Measurements from ENCODE around the gene ENAM. TPM values are rescaled to one million over a fixed set of nuclear protein-coding genes. Genes with fewer than 3 reads are reported as not detected.

The ENAM gene, protein sequence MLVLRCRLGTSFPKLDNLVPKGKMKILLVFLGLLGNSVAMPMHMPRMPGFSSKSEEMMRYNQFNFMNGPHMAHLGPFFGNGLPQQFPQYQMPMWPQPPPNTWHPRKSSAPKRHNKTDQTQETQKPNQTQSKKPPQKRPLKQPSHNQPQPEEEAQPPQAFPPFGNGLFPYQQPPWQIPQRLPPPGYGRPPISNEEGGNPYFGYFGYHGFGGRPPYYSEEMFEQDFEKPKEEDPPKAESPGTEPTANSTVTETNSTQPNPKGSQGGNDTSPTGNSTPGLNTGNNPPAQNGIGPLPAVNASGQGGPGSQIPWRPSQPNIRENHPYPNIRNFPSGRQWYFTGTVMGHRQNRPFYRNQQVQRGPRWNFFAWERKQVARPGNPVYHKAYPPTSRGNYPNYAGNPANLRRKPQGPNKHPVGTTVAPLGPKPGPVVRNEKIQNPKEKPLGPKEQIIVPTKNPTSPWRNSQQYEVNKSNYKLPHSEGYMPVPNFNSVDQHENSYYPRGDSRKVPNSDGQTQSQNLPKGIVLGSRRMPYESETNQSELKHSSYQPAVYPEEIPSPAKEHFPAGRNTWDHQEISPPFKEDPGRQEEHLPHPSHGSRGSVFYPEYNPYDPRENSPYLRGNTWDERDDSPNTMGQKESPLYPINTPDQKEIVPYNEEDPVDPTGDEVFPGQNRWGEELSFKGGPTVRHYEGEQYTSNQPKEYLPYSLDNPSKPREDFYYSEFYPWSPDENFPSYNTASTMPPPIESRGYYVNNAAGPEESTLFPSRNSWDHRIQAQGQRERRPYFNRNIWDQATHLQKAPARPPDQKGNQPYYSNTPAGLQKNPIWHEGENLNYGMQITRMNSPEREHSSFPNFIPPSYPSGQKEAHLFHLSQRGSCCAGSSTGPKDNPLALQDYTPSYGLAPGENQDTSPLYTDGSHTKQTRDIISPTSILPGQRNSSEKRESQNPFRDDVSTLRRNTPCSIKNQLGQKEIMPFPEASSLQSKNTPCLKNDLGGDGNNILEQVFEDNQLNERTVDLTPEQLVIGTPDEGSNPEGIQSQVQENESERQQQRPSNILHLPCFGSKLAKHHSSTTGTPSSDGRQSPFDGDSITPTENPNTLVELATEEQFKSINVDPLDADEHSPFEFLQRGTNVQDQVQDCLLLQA
- total RNA-seq (2022) (not detected in 2 replicates), Bru-seq, nascent RNA (not detected), BruChase-seq, experiment 1, labeled RNA remaining after a 6-hour chase (not detected), BruChase-seq, experiment 2, labeled RNA remaining after a 2-hour chase (not detected)
- long read RNA-seq: 0 reads

- H3K4me1 Mint-ChIP-seq (ENCODE audit: insufficient read depth, unreplicated experiment): no peaks in the 10 kb centered on the region
- ChIA-PET POLR2A (no interaction called here), CTCF (interaction anchor here (0.6 to 1.8 kb wide), 2 partner anchors 23 to 108 kb away, joined by 3 to 7 read pairs; no protein-coding TSS in a partner anchor)
- no peaks in the 10 kb centered on the region for H3K36me3 Mint-ChIP-seq (ENCODE audit: insufficient read depth, unreplicated experiment)
- no TSS peak for BruUV-seq (replicated peaks)
- H3K4me3 Mint-ChIP-seq (ENCODE audit: unreplicated experiment): no peak within 1 kb of the TSS
- intact Hi-C loops (cut with micrococcal nuclease): no loop called here
- TF ChIP-seq, protein P1, sequence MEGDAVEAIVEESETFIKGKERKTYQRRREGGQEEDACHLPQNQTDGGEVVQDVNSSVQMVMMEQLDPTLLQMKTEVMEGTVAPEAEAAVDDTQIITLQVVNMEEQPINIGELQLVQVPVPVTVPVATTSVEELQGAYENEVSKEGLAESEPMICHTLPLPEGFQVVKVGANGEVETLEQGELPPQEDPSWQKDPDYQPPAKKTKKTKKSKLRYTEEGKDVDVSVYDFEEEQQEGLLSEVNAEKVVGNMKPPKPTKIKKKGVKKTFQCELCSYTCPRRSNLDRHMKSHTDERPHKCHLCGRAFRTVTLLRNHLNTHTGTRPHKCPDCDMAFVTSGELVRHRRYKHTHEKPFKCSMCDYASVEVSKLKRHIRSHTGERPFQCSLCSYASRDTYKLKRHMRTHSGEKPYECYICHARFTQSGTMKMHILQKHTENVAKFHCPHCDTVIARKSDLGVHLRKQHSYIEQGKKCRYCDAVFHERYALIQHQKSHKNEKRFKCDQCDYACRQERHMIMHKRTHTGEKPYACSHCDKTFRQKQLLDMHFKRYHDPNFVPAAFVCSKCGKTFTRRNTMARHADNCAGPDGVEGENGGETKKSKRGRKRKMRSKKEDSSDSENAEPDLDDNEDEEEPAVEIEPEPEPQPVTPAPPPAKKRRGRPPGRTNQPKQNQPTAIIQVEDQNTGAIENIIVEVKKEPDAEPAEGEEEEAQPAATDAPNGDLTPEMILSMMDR (IDR thresholded peaks at IDR 0.05; ENCODE audit: unreplicated experiment): no peak
- no peaks in the 10 kb centered on the region for H3K27me3 Mint-ChIP-seq (ENCODE audit: insufficient read depth, unreplicated experiment)
- no peak for DNase-seq (ENCODE audit: unreplicated experiment)
- H3K27ac Mint-ChIP-seq (ENCODE audit: low read depth, unreplicated experiment): no peak within 1 kb of the TSS
- no peaks in the 10 kb centered on the region for H3K9me3 Mint-ChIP-seq (ENCODE audit: unreplicated experiment)
Measured at GRCh38 chr4:70628444-70628843, at the start of gene ENAM. ENAM (plus strand) TSS chr4:70628744; CDS start chr4:70629501, 757 bp downstream.

DNA sequence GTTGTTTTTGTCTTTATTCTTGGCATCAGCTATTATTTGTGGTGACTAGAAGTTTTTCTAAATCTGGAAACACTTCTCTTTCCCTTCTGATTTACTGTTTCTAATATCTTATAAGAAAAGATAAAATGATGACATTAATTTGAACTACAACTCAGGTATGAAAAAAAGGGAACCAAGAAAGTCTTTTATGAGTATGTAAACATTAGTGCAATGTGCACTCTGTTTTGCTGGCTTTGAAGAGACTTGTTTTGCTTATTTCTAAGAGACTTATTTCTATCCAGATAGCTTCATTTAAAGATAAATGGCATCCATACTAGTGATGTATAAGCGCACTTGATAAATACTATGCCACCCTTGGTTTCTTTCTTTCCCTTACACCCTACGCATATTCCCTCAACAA is 46.6 kb upstream of the ENAM start:
- Mint-ChIP-seq H3K27ac (ENCODE audit: low read depth, unreplicated experiment) (no peak overlapping the region), H3K4me3 (ENCODE audit: unreplicated experiment) (no peak overlapping the region), H3K9me3 (ENCODE audit: unreplicated experiment) (peaks cover 9% of the 10 kb centered on the region), H3K4me1 (ENCODE audit: insufficient read depth, unreplicated experiment) (peaks cover 10% of the 10 kb centered on the region), H3K27me3 (ENCODE audit: insufficient read depth, unreplicated experiment) (no peaks in the 10 kb centered on the region), H3K36me3 (ENCODE audit: insufficient read depth, unreplicated experiment) (no peaks in the 10 kb centered on the region)
- intact Hi-C loops (cut with micrococcal nuclease): no loop called here
- DNase-seq (ENCODE audit: unreplicated experiment): no peak
- TF ChIP-seq, protein P1 (IDR thresholded peaks at IDR 0.05; ENCODE audit: unreplicated experiment): no peak
- BruUV-seq (replicated peaks): no TSS peak
- ChIA-PET POLR2A (interaction anchor here (0.6 kb wide), 1 partner anchor 87 kb away, joined by 5 read pairs; no protein-coding TSS in a partner anchor), CTCF (interaction anchor here (0.6 to 0.7 kb wide), 3 partner anchors 38 to 287 kb away, joined by 3 read pairs; no protein-coding TSS in a partner anchor)

GRCh38 chr4:70583952-70584834 is 44.4 kb upstream of the ENAM start:
- DNase-seq (ENCODE audit: unreplicated experiment): peak; percentile 94
- Mint-ChIP-seq H3K36me3 (ENCODE audit: insufficient read depth, unreplicated experiment) (no peaks in the 10 kb centered on the region), H3K4me1 (ENCODE audit: insufficient read depth, unreplicated experiment) (peaks cover 10% of the 10 kb centered on the region), H3K9me3 (ENCODE audit: unreplicated experiment) (peaks cover 8% of the 10 kb centered on the region), H3K27me3 (ENCODE audit: insufficient read depth, unreplicated experiment) (no peaks in the 10 kb centered on the region), H3K4me3 (ENCODE audit: unreplicated experiment) (no peak overlapping the region), H3K27ac (ENCODE audit: low read depth, unreplicated experiment) (peak overlapping the region; percentile 43)
- CTCF ChIA-PET: interaction anchor here (0.6 kb wide), 1 partner anchor 941 kb away, joined by 3 read pairs; no protein-coding TSS in a partner anchor
- no TSS peak for BruUV-seq (replicated peaks)
- intact Hi-C loops (cut with micrococcal nuclease): no loop called here
- TF ChIP-seq, protein P1 (IDR thresholded peaks at IDR 0.05; ENCODE audit: unreplicated experiment): no peak
- POLR2A ChIA-PET: interaction anchor here (0.7 to 0.9 kb wide), 2 partner anchors 726 to 1635 kb away, joined by 3 read pairs; no protein-coding TSS in a partner anchor

Data from MCF 10A (cell line).